HG02870 (cell line): ENCODE measurements around the gene PHEX.
"Not testable (repeated sequence)": the region's sequence is repeated elsewhere in the genome, so short reads cannot be mapped to it uniquely, and the experiment has no call there.

Experiments
- ATAC-seq: cut with Tn5 transposase; IDR thresholded peaks from one replicate; pipeline ENCODE4 v1.9.1; 2021; ENCODE audit warnings: mild to moderate bottlenecking, moderate library complexity; ENCODE audit not compliant: unreplicated experiment

Gene PHEX

GRCh38 chrX:22220941-22221340 lies 188.8 kb downstream of the PHEX start:
- ATAC-seq = no peak

- ATAC-seq = no peak
Measured at GRCh38 chrX:22234380-22234779, 202.3 kb downstream of the PHEX start.

- ATAC-seq = no peak
Measured at GRCh38 chrX:22237479-22237878, 205.4 kb downstream of the PHEX start.

GRCh38 chrX:22246620-22247019 lies 214.5 kb downstream of the PHEX start:
- no peak for ATAC-seq

- ATAC-seq = no peak
Measured at GRCh38 chrX:22247169-22247568, 215.0 kb downstream of the PHEX start.

GRCh38 chrX:22248401-22248800 lies 216.3 kb downstream of the PHEX start:
- ATAC-seq = no peak

- no peak for ATAC-seq
Measured at GRCh38 chrX:22249371-22249770, 217.2 kb downstream of the PHEX start.

GRCh38 chrX:22268706-22269105 lies 236.6 kb downstream of the PHEX start:
- ATAC-seq = no peak

- no peak for ATAC-seq
Measured at GRCh38 chrX:22272613-22273012, 240.5 kb downstream of the PHEX start, which contains the start of gene CBLL2. Gene CBLL2, plus strand, starts transcription at chrX:22272913. Its CDS starts 79 bp downstream, at chrX:22272992.

GRCh38 chrX:22273714-22274317 lies 241.7 kb downstream of the PHEX start:
- ATAC-seq = no peak

- ATAC-seq = no peak
Measured at GRCh38 chrX:22276781-22277180, 244.7 kb downstream of the PHEX start.

- no peak for ATAC-seq
Measured at GRCh38 chrX:22278375-22278774, 246.2 kb downstream of the PHEX start.

GRCh38 chrX:22289209-22289608 lies 257.1 kb downstream of the PHEX start:
- not testable (repeated sequence) for ATAC-seq

GRCh38 chrX:22296871-22297270 lies 264.7 kb downstream of the PHEX start:
- ATAC-seq = no peak

- ATAC-seq = no peak
Measured at GRCh38 chrX:22300130-22300529, 268.0 kb downstream of the PHEX start.
